Neural cell (in vitro differentiated cells): ENCODE measurements around the gene CABLES1. TPM values are rescaled to one million over a fixed set of nuclear protein-coding genes. Genes with fewer than 3 reads are reported as not detected.
"Not testable (repeated sequence)": the region's sequence is repeated elsewhere in the genome, so short reads cannot be mapped to it uniquely, and the experiment has no call there.

Experiments
- H2AFZ ChIP-seq: fragments of 200-600, 300-800 bp; sonication (generic), shearing (Covaris generic); 2 replicates; pipeline ENCODE4 v1.6.0; 2014; ENCODE audit warnings: low read depth, mild to moderate bottlenecking, antibody characterized with exemption, low read length, moderate library complexity
- H3F3A ChIP-seq: fragments of 200-600 bp; shearing (Covaris generic); 2 replicates; pipeline ENCODE4 v1.6.1; 2016; ENCODE audit warnings: mild to moderate bottlenecking, moderate library complexity, mixed read lengths, antibody characterized with exemption, low read length; ENCODE audit not compliant: insufficient read depth, poor library complexity, severe bottlenecking
- H3K27ac ChIP-seq: fragments of 200-600, 300-800 bp; sonication (generic), shearing (Covaris generic); 2 replicates; pipeline ENCODE4 v1.5.1; 2014; ENCODE audit warnings: mild to moderate bottlenecking, low read length, moderate library complexity
- H3K27me3 ChIP-seq: fragments of 300-800, 200-600 bp; sonication (generic), shearing (Covaris generic); 2 replicates; pipeline ENCODE4 v1.6.0; 2014; ENCODE audit warnings: mild to moderate bottlenecking, low read depth, low read length, moderate library complexity; ENCODE audit not compliant: insufficient read depth
- H3K36me3 ChIP-seq: fragments of 300-800, 200-600 bp; sonication (generic), shearing (Covaris generic); 2 replicates; pipeline ENCODE4 v1.5.1; 2014; ENCODE audit warnings: mild to moderate bottlenecking, antibody characterized with exemption, low read length, moderate library complexity; ENCODE audit not compliant: insufficient read depth
- H3K4me2 ChIP-seq: fragments of 300-800, 200-600 bp; sonication (generic), shearing (Covaris generic); 2 replicates; pipeline ENCODE4 v1.6.0; 2014; ENCODE audit warnings: mild to moderate bottlenecking, low read length
- H3K4me3 ChIP-seq: fragments of 300-800, 200-600 bp; sonication (generic), shearing (Covaris generic); 2 replicates; pipeline ENCODE4 v1.5.1; 2014; ENCODE audit warnings: mild to moderate bottlenecking, low read length, moderate library complexity
- H3K79me2 ChIP-seq: fragments of 200-600 bp; shearing (Covaris generic); replicated peaks from 2 replicates; pipeline ENCODE4 v1.6.0; 2014; ENCODE audit warnings: mild to moderate bottlenecking, low read length, moderate library complexity; ENCODE audit not compliant: insufficient read depth
- H3K9ac ChIP-seq: fragments of 300-800, 200-600 bp; sonication (generic), shearing (Covaris generic); 2 replicates; pipeline ENCODE4 v1.6.1; 2016; ENCODE audit warnings: mild to moderate bottlenecking, low read length, mixed read lengths
- H3K9me2 ChIP-seq: fragments of 200-600 bp; shearing (Covaris generic); 2 replicates; pipeline ENCODE4 v1.6.1; 2016; ENCODE audit warnings: mild to moderate bottlenecking, low read length, mixed read lengths; ENCODE audit not compliant: insufficient read depth
- H3K9me3 ChIP-seq: fragments of 200-600, 300-800 bp; sonication (generic), shearing (Covaris generic); 2 replicates; pipeline ENCODE4 v1.6.1; 2016; ENCODE audit warnings: mild to moderate bottlenecking, mixed run types, low read length, moderate library complexity, mixed read lengths
- H4K20me1 ChIP-seq: fragments of 200-600 bp; shearing (Covaris generic); 2 replicates; pipeline ENCODE4 v1.6.1; 2016; ENCODE audit warnings: mild to moderate bottlenecking, mixed run types; ENCODE audit not compliant: insufficient read depth
- EP300 ChIP-seq: fragments of 450-650 bp; conservative IDR thresholded peaks from 2 replicates; pipeline ENCODE4 v1.6.1; 2014; ENCODE audit warnings: antibody characterized with exemption, mild to moderate bottlenecking, moderate library complexity; ENCODE audit not compliant: poor library complexity, severe bottlenecking
- EZH2 ChIP-seq: fragments of 200-600, 300-800 bp; shearing (Covaris generic), sonication (generic); IDR thresholded peaks from 2 replicates; pipeline ENCODE4 v1.6.1; 2014; ENCODE audit warnings: antibody characterized with exemption, low read length, borderline replicate concordance, mild to moderate bottlenecking; ENCODE audit not compliant: insufficient read depth, poor library complexity, severe bottlenecking
- MXI1 ChIP-seq: fragments of 450-650 bp; conservative IDR thresholded peaks from 2 replicates; pipeline ENCODE4 v1.6.1; 2014; ENCODE audit warnings: antibody characterized with exemption, mild to moderate bottlenecking; ENCODE audit not compliant: poor library complexity, severe bottlenecking
- POLR2AphosphoS5 ChIP-seq: IDR thresholded peaks from 2 replicates; pipeline ENCODE4 v1.6.1; 2012
- RAD21 ChIP-seq: fragments of 450-650 bp; conservative IDR thresholded peaks from 2 replicates; pipeline ENCODE4 v1.6.1; 2014; ENCODE audit warnings: antibody characterized with exemption, mild to moderate bottlenecking, moderate library complexity
- REST ChIP-seq: IDR thresholded peaks from 2 replicates; pipeline ENCODE4 v1.6.1; 2012; ENCODE audit warnings: borderline replicate concordance
- SMC3 ChIP-seq: fragments of 450-650 bp; conservative IDR thresholded peaks from 2 replicates; pipeline ENCODE4 v1.6.1; 2014; ENCODE audit warnings: antibody characterized with exemption, mild to moderate bottlenecking, moderate library complexity; ENCODE audit not compliant: poor library complexity
- TAF1 ChIP-seq: IDR thresholded peaks from 2 replicates; pipeline ENCODE4 v1.6.1; 2012; ENCODE audit warnings: low read depth
- polyA plus RNA-seq: library from polyadenylated mRNA; depleted of rRNA; stranded (reverse); fragments of >200 nt; gene quantifications from 2 replicates; pipeline ENCODE4 v1.2.3, GENCODE V29; 2014

CABLES1 gene
- polyA plus RNA-seq, 1 donor from 2014 or later = 1.4 TPM

- no peak overlapping the region for H3K9ac ChIP-seq
- no peak overlapping the region for H3K4me3 ChIP-seq
- no peak overlapping the region for H3K27ac ChIP-seq
- no peaks in the 10 kb centered on the region for H3K36me3 ChIP-seq
- no peaks in the 10 kb centered on the region for H3K9me2 ChIP-seq
- no peak overlapping the region for H3K4me2 ChIP-seq
- no peaks in the 10 kb centered on the region for H3K9me3 ChIP-seq
- TF ChIP-seq EP300 = no peak
- TF ChIP-seq SMC3 = no peak
- no peak for TF ChIP-seq RAD21
- no peak for TF ChIP-seq TAF1
- TF ChIP-seq MXI1 = no peak
- no peak overlapping the region for H2AFZ ChIP-seq
- no peaks in the 10 kb centered on the region for H3K79me2 ChIP-seq
- no peaks in the 10 kb centered on the region for H4K20me1 ChIP-seq
- no peaks in the 10 kb centered on the region for H3F3A ChIP-seq
- no peaks in the 10 kb centered on the region for H3K27me3 ChIP-seq
Measured at GRCh38 chr18:23266717-23267446, 131.6 kb downstream of the CABLES1 start.

- H2AFZ ChIP-seq = no peak overlapping the region
- no peaks in the 10 kb centered on the region for H3K27me3 ChIP-seq
- no peaks in the 10 kb centered on the region for H3K9me3 ChIP-seq
- H3F3A ChIP-seq = no peaks in the 10 kb centered on the region
- H3K9ac ChIP-seq = no peak overlapping the region
- H3K4me2 ChIP-seq = no peak overlapping the region
- no peaks in the 10 kb centered on the region for H3K36me3 ChIP-seq
- TF ChIP-seq SMC3 = no peak
- no peak for TF ChIP-seq EP300
- no peak for TF ChIP-seq EZH2
- TF ChIP-seq MXI1 = no peak
- no peak for TF ChIP-seq RAD21
- no peak overlapping the region for H3K27ac ChIP-seq
- H3K4me3 ChIP-seq = no peak overlapping the region
- H3K9me2 ChIP-seq = no peaks in the 10 kb centered on the region
- H4K20me1 ChIP-seq = no peaks in the 10 kb centered on the region
- H3K79me2 ChIP-seq = no peaks in the 10 kb centered on the region
Measured at GRCh38 chr18:23267447-23267776, 132.1 kb downstream of the CABLES1 start.

- Histone ChIP-seq H3K9ac (no peak overlapping the region), H3K27me3 (no peaks in the 10 kb centered on the region), H4K20me1 (no peaks in the 10 kb centered on the region), H3K9me3 (no peaks in the 10 kb centered on the region), H2AFZ (no peak overlapping the region), H3K36me3 (no peaks in the 10 kb centered on the region), H3K4me2 (no peak overlapping the region), H3K27ac (no peak overlapping the region), H3K9me2 (no peaks in the 10 kb centered on the region), H3K4me3 (no peak overlapping the region), H3K79me2 (no peaks in the 10 kb centered on the region), H3F3A (no peaks in the 10 kb centered on the region)
- TF ChIP-seq REST (no peak), POLR2AphosphoS5 (no peak), MXI1 (no peak), SMC3 (no peak)
Measured at GRCh38 chr18:23268641-23269040, 133.4 kb downstream of the CABLES1 start.

- H3K79me2 ChIP-seq, H3K9ac ChIP-seq, H3K4me2 ChIP-seq, H3K27ac ChIP-seq, H3K27me3 ChIP-seq, H3F3A ChIP-seq, H3K4me3 ChIP-seq, H2AFZ ChIP-seq, H3K9me3 ChIP-seq, H3K36me3 ChIP-seq, H3K9me2 ChIP-seq, H4K20me1 ChIP-seq: not testable (repeated sequence)
Measured at GRCh38 chr18:23269068-23269467, 133.8 kb downstream of the CABLES1 start.
